Neural progenitor cell (in vitro differentiated cells): ENCODE results near the gene PRKAG3.

Experiments
- EZH2 ChIP-seq: fragments of 200-600 bp; sonication (generic); IDR thresholded peaks from 2 replicates; pipeline ENCODE4 v1.6.1; 2017; ENCODE audit warnings: antibody characterized with exemption, mild to moderate bottlenecking, moderate library complexity
- EZH2phosphoT487 ChIP-seq: fragments of 200-600 bp; sonication (generic); IDR thresholded peaks from 2 replicates; pipeline ENCODE4 v1.6.1; 2017; ENCODE audit warnings: antibody characterized with exemption
- TF ChIP-seq, protein P1 (sequence below): fragments of 200-600 bp; sonication (generic); IDR thresholded peaks from 2 replicates; pipeline ENCODE4 v1.5.1; 2017; ENCODE audit warnings: antibody characterized with exemption, mild to moderate bottlenecking

DNA sequence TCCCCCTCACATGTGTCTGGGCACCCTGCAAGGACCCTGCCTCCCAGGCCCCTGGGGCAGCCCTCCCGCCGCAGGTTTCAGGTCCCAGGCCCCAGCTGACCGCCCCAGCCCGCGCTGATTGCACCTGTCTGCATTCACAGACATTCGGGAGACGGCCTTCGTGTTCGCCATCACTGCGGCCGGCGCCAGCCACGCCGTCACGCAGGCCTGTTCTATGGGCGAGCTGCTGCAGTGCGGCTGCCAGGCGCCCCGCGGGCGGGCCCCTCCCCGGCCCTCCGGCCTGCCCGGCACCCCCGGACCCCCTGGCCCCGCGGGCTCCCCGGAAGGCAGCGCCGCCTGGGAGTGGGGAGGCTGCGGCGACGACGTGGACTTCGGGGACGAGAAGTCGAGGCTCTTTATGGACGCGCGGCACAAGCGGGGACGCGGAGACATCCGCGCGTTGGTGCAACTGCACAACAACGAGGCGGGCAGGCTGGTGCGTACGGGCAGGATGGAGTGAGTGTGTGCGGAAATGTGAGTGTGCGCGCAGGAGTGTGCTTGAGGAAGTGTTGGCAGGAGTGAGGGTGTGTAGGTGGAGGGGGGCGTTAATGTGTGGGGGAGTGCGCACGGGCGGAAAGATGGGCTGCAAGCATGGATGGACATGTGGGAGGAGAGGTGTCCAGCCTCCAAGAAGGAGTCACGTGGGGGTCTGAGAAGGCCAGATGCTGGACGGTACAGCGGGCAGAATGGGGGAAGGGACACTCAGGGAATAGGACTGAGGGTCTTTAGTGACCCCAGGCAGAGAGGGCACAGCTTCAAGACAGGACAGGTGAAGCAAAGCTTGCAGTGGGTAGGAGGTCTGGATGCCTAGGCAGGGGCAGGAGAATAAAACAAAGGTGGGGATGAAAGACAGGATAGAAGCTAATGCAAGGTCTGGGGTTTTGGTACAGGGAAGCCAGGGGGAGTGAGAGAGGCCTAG lies 40.0 kb upstream of the PRKAG3 start:
- TF ChIP-seq, protein P1, sequence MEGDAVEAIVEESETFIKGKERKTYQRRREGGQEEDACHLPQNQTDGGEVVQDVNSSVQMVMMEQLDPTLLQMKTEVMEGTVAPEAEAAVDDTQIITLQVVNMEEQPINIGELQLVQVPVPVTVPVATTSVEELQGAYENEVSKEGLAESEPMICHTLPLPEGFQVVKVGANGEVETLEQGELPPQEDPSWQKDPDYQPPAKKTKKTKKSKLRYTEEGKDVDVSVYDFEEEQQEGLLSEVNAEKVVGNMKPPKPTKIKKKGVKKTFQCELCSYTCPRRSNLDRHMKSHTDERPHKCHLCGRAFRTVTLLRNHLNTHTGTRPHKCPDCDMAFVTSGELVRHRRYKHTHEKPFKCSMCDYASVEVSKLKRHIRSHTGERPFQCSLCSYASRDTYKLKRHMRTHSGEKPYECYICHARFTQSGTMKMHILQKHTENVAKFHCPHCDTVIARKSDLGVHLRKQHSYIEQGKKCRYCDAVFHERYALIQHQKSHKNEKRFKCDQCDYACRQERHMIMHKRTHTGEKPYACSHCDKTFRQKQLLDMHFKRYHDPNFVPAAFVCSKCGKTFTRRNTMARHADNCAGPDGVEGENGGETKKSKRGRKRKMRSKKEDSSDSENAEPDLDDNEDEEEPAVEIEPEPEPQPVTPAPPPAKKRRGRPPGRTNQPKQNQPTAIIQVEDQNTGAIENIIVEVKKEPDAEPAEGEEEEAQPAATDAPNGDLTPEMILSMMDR, result no peak
- TF ChIP-seq EZH2 (peak; percentile 95), EZH2phosphoT487 (peak; percentile 82)
